Right lung (tissue), 5 donors: ENCODE results near the gene LPAR3. TPM values are rescaled to one million over a fixed set of nuclear protein-coding genes. Genes with fewer than 3 reads are reported as not detected.
"Not testable (repeated sequence)": the region's sequence is repeated elsewhere in the genome, so short reads cannot be mapped to it uniquely, and the experiment has no call there.

Experiments
- DNase-seq, 2 donors: peaks; one replicate each; pipeline ENCODE4 v3.0.0-alpha.2; 2013
- polyA plus RNA-seq, 5 donors: library from polyadenylated mRNA; unstranded; fragments of 120-200 nt; gene quantifications; one replicate each; pipeline versions ENCODE4 v1.2.1 to v1.2.3, GENCODE V29; 2013; ENCODE audit warnings: inconsistent platforms in 1 of 5, low replicate concordance in 1 of 5; ENCODE audit not compliant: insufficient read length in 5 of 5, insufficient read depth in 1 of 5

The LPAR3 gene
- polyA plus RNA-seq, 5 donors, result 1.1 to 3.2 (median 2.1) TPM

GRCh38 chr1:84907095-84907827, 14.3 kb upstream of the LPAR3 start:
- DNase-seq, result no peak

GRCh38 chr1:84902727-84903126, 9.7 kb upstream of the LPAR3 start:
- not testable (repeated sequence) for DNase-seq

- no peak for DNase-seq
These were observed 7.0 kb upstream of the LPAR3 start for GRCh38 chr1:84899969-84900368.

- DNase-seq, result no peak
These were observed 3.3 kb upstream of the LPAR3 start for GRCh38 chr1:84896279-84896678.

GRCh38 chr1:84890566-84890965, 2.4 kb downstream of the LPAR3 start:
- no peak for DNase-seq

- no peak for DNase-seq
These were observed 3.6 kb downstream of the LPAR3 start for GRCh38 chr1:84889437-84889836.

GRCh38 chr1:84888753-84889152, 4.3 kb downstream of the LPAR3 start:
- no peak for DNase-seq

- no peak for DNase-seq
These were observed 5.6 kb downstream of the LPAR3 start for GRCh38 chr1:84887261-84887934.

- DNase-seq, result no peak
These were observed 7.5 kb downstream of the LPAR3 start for GRCh38 chr1:84885469-84885868.

- no peak for DNase-seq
These were observed 8.2 kb downstream of the LPAR3 start for GRCh38 chr1:84884671-84885389.

- no peak for DNase-seq
These were observed 9.7 kb downstream of the LPAR3 start for GRCh38 chr1:84883286-84883685.

- DNase-seq, result no peak
These were observed 15.4 kb downstream of the LPAR3 start for GRCh38 chr1:84877592-84877991.

GRCh38 chr1:84876353-84876752, 16.7 kb downstream of the LPAR3 start:
- DNase-seq, result no peak

GRCh38 chr1:84873366-84873765, 19.6 kb downstream of the LPAR3 start:
- DNase-seq, result peak in 1 of 2 donors; percentile 8

- peak in 1 of 2 donors; percentile 24 for DNase-seq
These were observed 20.2 kb downstream of the LPAR3 start for GRCh38 chr1:84872696-84873355.

GRCh38 chr1:84871181-84871580, 21.8 kb downstream of the LPAR3 start:
- DNase-seq, result no peak

- DNase-seq, result no peak
These were observed 22.4 kb downstream of the LPAR3 start for GRCh38 chr1:84870591-84870990.

- DNase-seq, result no peak
These were observed 23.3 kb downstream of the LPAR3 start for GRCh38 chr1:84869720-84870119.

GRCh38 chr1:84862810-84863251, 30.2 kb downstream of the LPAR3 start:
- DNase-seq, result no peak

GRCh38 chr1:84861988-84862644, 30.9 kb downstream of the LPAR3 start:
- no peak for DNase-seq

- no peak for DNase-seq
These were observed 31.5 kb downstream of the LPAR3 start for GRCh38 chr1:84861516-84861915.

GRCh38 chr1:84859866-84860265, 33.1 kb downstream of the LPAR3 start:
- no peak for DNase-seq
